Ishikawa (cell line): Measurements from ENCODE around the gene LFNG.

Experiments
- CEBPB ChIP-seq: IDR thresholded peaks from 2 replicates; pipeline ENCODE4 v1.6.1; 2012
- CREB1 ChIP-seq: IDR thresholded peaks from 2 replicates; pipeline ENCODE4 v1.6.1; 2012; ENCODE audit warnings: low read depth
- EGR1 ChIP-seq: IDR thresholded peaks from 2 replicates; pipeline ENCODE4 v1.6.1; 2012
- EP300 ChIP-seq: IDR thresholded peaks from 2 replicates; pipeline ENCODE4 v1.6.1; 2012; ENCODE audit warnings: borderline replicate concordance
- FOXM1 ChIP-seq: IDR thresholded peaks from 2 replicates; pipeline ENCODE4 v1.6.1; 2012; ENCODE audit warnings: low read depth, borderline replicate concordance
- NFIC ChIP-seq: IDR thresholded peaks from 2 replicates; pipeline ENCODE4 v1.6.1; 2012
- RAD21 ChIP-seq: IDR thresholded peaks from 2 replicates; pipeline ENCODE4 v1.6.1; 2012; ENCODE audit warnings: low read depth
- TAF1 ChIP-seq: IDR thresholded peaks from 2 replicates; pipeline ENCODE4 v1.6.1; 2012; ENCODE audit warnings: low read depth, mild to moderate bottlenecking
- TCF12 ChIP-seq: IDR thresholded peaks from 2 replicates; pipeline ENCODE4 v1.6.1; 2012; ENCODE audit warnings: low read depth
- TEAD4 ChIP-seq: IDR thresholded peaks from 2 replicates; pipeline ENCODE4 v1.6.1; 2012
- YY1 ChIP-seq: IDR thresholded peaks from 2 replicates; pipeline ENCODE4 v1.6.1; 2012; ENCODE audit warnings: low read depth
- ZBTB7A ChIP-seq: IDR thresholded peaks from 2 replicates; pipeline ENCODE4 v1.6.1; 2012; ENCODE audit warnings: low read depth
- TF ChIP-seq, protein P1 (sequence below): IDR thresholded peaks from 2 replicates; pipeline ENCODE4 v1.6.1; 2012; ENCODE audit warnings: low read depth, mild to moderate bottlenecking
- TF ChIP-seq, protein P2 (sequence below): IDR thresholded peaks from 2 replicates; pipeline ENCODE4 v1.6.1; 2012
- TF ChIP-seq, protein P3 (sequence below): IDR thresholded peaks from 2 replicates; pipeline ENCODE4 v1.6.1; 2012

LFNG gene

DNA sequence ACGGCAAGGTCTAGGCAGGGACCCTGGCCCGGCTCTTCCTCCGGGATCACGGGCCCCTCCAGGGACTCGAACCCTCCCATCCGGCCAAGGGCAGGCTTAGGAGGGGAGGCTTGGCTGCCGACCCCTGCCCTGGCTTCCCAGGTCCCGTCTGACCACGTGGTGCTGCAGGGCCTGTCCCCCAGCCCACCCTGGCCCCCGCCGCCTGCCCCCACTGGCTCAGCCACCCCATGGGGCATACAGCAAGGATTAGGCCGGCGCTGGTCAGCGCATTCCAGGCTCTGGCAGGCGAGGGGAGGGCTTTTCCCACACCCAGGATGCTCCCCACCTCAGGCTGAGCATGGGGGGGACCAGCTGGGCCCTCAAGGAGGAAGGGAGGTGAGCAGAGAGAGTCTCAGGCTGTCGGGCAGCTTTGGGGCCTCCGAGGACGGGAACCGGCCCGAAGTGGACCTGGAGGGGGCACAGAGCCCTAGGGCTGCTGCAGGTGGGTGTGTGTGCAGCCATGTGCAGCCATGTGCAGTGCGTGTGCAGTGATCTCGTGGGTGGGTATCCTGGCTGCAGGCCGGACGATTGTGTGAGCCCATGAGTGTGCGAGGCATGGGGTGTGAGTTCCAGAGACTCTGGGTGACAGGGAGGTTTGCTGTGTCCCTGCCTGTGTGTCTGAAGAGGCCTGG lies 42.7 kb upstream of the LFNG start:
- TF ChIP-seq NFIC (no peak), TAF1 (no peak), CEBPB (no peak), EP300 (no peak), CREB1 (no peak), RAD21 (no peak), TCF12 (no peak), FOXM1 (no peak), EGR1 (no peak), ZBTB7A (no peak), YY1 (no peak), TEAD4 (no peak)
- TF ChIP-seq, protein P1, sequence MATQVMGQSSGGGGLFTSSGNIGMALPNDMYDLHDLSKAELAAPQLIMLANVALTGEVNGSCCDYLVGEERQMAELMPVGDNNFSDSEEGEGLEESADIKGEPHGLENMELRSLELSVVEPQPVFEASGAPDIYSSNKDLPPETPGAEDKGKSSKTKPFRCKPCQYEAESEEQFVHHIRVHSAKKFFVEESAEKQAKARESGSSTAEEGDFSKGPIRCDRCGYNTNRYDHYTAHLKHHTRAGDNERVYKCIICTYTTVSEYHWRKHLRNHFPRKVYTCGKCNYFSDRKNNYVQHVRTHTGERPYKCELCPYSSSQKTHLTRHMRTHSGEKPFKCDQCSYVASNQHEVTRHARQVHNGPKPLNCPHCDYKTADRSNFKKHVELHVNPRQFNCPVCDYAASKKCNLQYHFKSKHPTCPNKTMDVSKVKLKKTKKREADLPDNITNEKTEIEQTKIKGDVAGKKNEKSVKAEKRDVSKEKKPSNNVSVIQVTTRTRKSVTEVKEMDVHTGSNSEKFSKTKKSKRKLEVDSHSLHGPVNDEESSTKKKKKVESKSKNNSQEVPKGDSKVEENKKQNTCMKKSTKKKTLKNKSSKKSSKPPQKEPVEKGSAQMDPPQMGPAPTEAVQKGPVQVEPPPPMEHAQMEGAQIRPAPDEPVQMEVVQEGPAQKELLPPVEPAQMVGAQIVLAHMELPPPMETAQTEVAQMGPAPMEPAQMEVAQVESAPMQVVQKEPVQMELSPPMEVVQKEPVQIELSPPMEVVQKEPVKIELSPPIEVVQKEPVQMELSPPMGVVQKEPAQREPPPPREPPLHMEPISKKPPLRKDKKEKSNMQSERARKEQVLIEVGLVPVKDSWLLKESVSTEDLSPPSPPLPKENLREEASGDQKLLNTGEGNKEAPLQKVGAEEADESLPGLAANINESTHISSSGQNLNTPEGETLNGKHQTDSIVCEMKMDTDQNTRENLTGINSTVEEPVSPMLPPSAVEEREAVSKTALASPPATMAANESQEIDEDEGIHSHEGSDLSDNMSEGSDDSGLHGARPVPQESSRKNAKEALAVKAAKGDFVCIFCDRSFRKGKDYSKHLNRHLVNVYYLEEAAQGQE: no peak
- TF ChIP-seq, protein P2, sequence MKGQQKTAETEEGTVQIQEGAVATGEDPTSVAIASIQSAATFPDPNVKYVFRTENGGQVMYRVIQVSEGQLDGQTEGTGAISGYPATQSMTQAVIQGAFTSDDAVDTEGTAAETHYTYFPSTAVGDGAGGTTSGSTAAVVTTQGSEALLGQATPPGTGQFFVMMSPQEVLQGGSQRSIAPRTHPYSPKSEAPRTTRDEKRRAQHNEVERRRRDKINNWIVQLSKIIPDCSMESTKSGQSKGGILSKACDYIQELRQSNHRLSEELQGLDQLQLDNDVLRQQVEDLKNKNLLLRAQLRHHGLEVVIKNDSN: no peak
- TF ChIP-seq, protein P3, sequence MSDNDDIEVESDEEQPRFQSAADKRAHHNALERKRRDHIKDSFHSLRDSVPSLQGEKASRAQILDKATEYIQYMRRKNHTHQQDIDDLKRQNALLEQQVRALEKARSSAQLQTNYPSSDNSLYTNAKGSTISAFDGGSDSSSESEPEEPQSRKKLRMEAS: no peak

DNA sequence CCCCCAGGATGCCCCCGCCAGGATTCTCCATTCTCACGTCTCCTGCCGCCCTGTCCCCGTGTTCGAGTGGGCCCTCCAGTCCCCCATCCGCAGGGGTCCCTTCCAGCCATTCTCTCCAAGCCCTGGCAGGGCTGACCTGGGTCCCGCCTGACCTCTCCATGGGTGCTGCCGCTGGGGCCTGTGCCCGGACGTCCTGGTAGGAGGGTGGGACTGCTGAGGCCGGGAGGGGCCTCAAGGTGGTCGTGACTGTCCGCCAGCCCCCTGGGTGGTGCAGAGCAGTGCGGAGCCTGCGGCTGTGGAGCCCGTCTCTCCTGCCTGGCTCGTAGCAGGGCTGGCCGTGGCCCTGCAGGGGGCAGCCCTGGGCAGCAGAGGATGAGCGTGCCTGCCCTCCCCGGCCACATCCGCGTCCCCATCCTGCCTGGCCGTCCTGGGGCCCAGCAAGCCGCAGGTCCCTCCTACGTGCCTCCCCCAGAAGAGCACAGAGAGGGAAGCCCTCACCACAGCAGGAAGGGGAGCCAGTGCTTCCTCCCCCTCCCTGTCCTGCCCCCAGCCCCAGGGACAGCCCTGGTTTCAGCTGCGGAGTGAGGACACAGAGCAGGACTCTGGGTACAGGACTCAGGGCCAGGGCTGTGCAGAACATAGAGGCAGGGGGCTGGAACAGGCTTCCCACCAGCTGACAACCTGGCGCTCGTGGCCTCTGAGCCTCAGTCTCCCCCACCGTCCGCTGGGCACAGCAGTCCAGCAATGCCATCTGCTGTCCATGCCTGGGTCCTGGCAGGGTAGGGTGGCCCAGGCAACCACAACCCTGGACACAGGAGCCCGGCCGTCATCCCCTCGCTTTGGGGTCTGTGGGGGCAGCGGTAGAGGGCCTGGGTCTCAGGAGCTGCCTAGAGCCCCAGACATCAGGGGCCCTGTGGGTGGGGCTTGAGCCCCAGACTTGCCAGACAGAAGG lies 41.9 kb upstream of the LFNG start:
- TF ChIP-seq, protein P2: no peak
- TF ChIP-seq RAD21 (peak; percentile 69; the same call in 1 of the 2 replicates), YY1 (no peak), CEBPB (no peak)
- TF ChIP-seq, protein P3: no peak

DNA sequence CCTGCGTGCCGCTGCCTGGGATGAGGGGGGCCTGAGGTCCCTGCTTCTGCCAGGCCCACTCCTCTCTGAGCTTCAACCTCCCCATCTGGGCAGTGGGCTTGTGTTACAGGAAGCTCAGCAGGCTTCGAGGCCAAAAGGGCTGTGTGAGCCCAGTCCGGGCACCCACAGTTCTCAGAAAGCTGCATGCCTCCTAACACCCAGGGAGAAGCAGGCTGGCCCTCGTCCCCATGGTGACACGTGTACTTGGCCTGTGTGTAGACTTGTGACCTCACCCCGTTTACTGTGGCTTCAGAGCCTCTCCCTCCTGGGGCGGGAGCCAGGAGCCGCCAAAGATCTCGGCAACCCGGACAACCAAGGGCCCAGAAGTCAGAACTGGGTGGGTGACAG lies 41.2 kb upstream of the LFNG start:
- TF ChIP-seq, protein P3: peak; percentile 97
- no peak for TF ChIP-seq YY1

DNA sequence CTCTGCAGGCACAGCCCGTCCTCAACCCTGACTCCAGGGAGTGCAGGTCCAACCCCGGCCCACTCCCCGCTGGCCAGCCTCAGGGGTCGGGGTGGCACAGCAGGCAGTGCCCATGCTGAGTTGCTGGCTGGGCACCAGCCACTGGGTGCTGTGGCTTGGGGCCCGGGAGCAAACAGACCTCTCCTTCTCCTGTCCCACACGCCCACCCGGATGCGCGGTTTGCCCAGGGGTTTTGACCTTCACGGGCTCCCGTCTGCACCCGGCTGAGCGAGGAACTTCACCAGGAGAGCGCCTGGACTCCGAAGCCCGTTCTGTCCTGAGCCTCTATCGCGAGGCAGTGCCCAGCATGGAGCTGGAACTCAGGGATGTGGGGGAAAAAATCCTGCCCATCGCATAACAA lies 40.8 kb upstream of the LFNG start:
- TF ChIP-seq ZBTB7A (peak; percentile 88; the same call in 1 of the 2 replicates), NFIC (peak; percentile 52; the same call in 1 of the 2 replicates)
- TF ChIP-seq, protein P3: no peak

DNA sequence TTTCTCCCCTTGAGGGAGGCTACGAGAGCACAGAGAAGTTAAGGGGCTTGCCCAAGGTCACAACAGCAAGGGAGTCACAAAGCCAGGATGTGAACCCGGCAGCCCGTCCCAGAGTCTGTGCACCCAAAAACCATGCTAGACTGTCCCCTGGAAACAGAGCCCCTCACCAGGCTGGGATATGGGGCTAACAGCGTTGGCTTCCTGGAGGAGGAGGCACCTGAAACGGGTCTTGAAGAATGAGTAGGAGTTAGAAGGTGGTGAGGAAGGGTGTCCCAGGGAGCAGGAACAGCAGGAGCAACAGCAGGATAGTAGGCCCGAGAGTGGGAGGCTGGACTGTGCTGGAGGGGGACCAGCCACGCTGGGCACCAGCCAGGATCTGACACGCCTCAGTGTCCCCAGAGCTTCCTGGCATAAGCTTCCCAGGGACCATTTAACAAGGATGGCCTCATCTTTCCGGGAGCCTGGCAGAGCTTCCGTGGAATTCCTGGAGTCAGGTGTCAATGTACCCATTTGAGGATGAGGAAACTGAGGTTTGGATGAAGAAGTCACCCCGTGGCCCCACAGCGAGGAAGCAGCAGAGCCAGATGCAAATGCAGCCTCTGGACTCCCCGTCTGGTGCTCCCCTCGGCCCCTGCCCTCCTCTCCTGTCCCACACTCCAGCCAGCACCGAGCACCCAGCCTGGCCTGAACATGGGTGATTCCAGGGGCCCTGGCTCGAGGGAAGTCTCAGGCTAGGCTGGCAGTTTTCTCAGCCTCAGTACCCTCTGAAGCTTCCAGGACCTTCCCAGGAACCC lies 40.1 kb upstream of the LFNG start:
- TF ChIP-seq TCF12 (no peak), TAF1 (no peak), FOXM1 (no peak), NFIC (no peak), EGR1 (no peak), EP300 (no peak), CREB1 (no peak), TEAD4 (no peak), RAD21 (no peak), CEBPB (no peak)
- TF ChIP-seq, protein P2: no peak
- TF ChIP-seq, protein P3: no peak
- TF ChIP-seq, protein P1: no peak
